Smooth muscle cell of the brain vasculature (primary cell): ENCODE data around the gene SGK1.
"Not testable (repeated sequence)": the region's sequence is repeated elsewhere in the genome, so short reads cannot be mapped to it uniquely, and the experiment has no call there.

Experiments
- DNase-seq: peaks from one replicate; pipeline ENCODE4 v3.0.0-alpha.2; 2012; ENCODE audit warnings: low read depth, low spot score

The SGK1 gene

GRCh38 chr6:134254118-134254517 is 63.8 kb downstream of the SGK1 start:
- DNase-seq = no peak

GRCh38 chr6:134253681-134254080 is 64.2 kb downstream of the SGK1 start:
- no peak for DNase-seq

GRCh38 chr6:134251320-134251719 is 66.6 kb downstream of the SGK1 start:
- no peak for DNase-seq

GRCh38 chr6:134250776-134251175 is 67.1 kb downstream of the SGK1 start:
- DNase-seq = no peak

- DNase-seq = no peak
Measured at GRCh38 chr6:134249759-134250602, 67.9 kb downstream of the SGK1 start.

- no peak for DNase-seq
Measured at GRCh38 chr6:134249239-134249758, 68.6 kb downstream of the SGK1 start.

GRCh38 chr6:134247844-134248580 is 69.9 kb downstream of the SGK1 start:
- DNase-seq = no peak

- DNase-seq = no peak
Measured at GRCh38 chr6:134247231-134247833, 70.6 kb downstream of the SGK1 start.

GRCh38 chr6:134245706-134246105 is 72.2 kb downstream of the SGK1 start:
- no peak for DNase-seq

GRCh38 chr6:134245041-134245440 is 72.9 kb downstream of the SGK1 start:
- DNase-seq = no peak

- no peak for DNase-seq
Measured at GRCh38 chr6:134240665-134241431, 77.1 kb downstream of the SGK1 start.

- DNase-seq = no peak
Measured at GRCh38 chr6:134238960-134239795, 78.7 kb downstream of the SGK1 start.

GRCh38 chr6:134238006-134238405 is 79.9 kb downstream of the SGK1 start:
- no peak for DNase-seq

GRCh38 chr6:134235937-134236751 is 81.8 kb downstream of the SGK1 start:
- no peak for DNase-seq

GRCh38 chr6:134235334-134235733 is 82.6 kb downstream of the SGK1 start:
- not testable (repeated sequence) for DNase-seq

GRCh38 chr6:134233180-134233955 is 84.5 kb downstream of the SGK1 start:
- DNase-seq = no peak

- DNase-seq = no peak
Measured at GRCh38 chr6:134230940-134231339, 87.0 kb downstream of the SGK1 start.

GRCh38 chr6:134230087-134230700 is 87.7 kb downstream of the SGK1 start:
- DNase-seq = no peak
